Tibial nerve (tissue), 4 donors: Measurements from ENCODE around the gene IFNA17. TPM values are rescaled to one million over a fixed set of nuclear protein-coding genes. Genes with fewer than 3 reads are reported as not detected.
"Not testable (repeated sequence)": the region's sequence is repeated elsewhere in the genome, so short reads cannot be mapped to it uniquely, and the experiment has no call there.

Experiments
- DNase-seq, 2 donors: peaks; one replicate each; pipeline ENCODE4 v3.0.0-alpha.2; 2019; ENCODE audit warnings: low spot score in 2 of 2
- H3K27ac ChIP-seq, 4 donors: fragments of 200-600 bp; sonication (generic) in 3 of 4; one replicate each; pipeline ENCODE4 v1.5.1; 2017 to 2019; ENCODE audit warnings: mild to moderate bottlenecking in 1 of 4
- H3K27me3 ChIP-seq, 2 donors: fragments of 200-600 bp; sonication (generic) in 1 of 2; one replicate each; pipeline versions ENCODE4 v1.5.1 to v1.6.0; 2017 to 2019
- H3K36me3 ChIP-seq, 3 donors: fragments of 200-600 bp; sonication (generic); one replicate each; pipeline ENCODE4 v1.5.1; 2018 to 2019
- H3K4me1 ChIP-seq, 4 donors: fragments of 200-600 bp; sonication (generic) in 3 of 4; one replicate each; pipeline ENCODE4 v1.5.1; 2017 to 2019
- H3K4me3 ChIP-seq, 4 donors: fragments of 200-600 bp; sonication (generic) in 3 of 4; one replicate each; pipeline ENCODE4 v1.5.1; 2017 to 2019; ENCODE audit warnings: mild to moderate bottlenecking in 1 of 4, moderate library complexity in 1 of 4
- H3K9me3 ChIP-seq, 4 donors: fragments of 200-600 bp; sonication (generic) in 3 of 4; one replicate each; pipeline ENCODE4 v1.5.1; 2017 to 2019
- WGBS, 2 donors: methylation state at CpG; one replicate each; pipeline ENCODE4 v1.1.5; 2018; 5-methylcytosine and 5-hydroxymethylcytosine counted together
- total RNA-seq, 4 donors: library from RNA; depleted of rRNA; stranded (reverse); fragments of >200 nt; gene quantifications; one replicate each; pipeline ENCODE4 v1.1.0, GENCODE V29; 2016
- TF ChIP-seq, protein P1 (sequence below), 5 experiments: fragments of 200-600 bp in 3 of 5; fragments of 450-650 bp in 2 of 5; sonication (generic) in 3 of 5; IDR thresholded peaks; one replicate each; pipeline ENCODE4 v1.5.1; 2016 to 2019; ENCODE audit warnings: antibody characterized with exemption in 5 of 5, mild to moderate bottlenecking in 3 of 5, moderate library complexity in 2 of 5

Gene IFNA17
- total RNA-seq, 4 donors from 2014 or later, result not detected

DNA sequence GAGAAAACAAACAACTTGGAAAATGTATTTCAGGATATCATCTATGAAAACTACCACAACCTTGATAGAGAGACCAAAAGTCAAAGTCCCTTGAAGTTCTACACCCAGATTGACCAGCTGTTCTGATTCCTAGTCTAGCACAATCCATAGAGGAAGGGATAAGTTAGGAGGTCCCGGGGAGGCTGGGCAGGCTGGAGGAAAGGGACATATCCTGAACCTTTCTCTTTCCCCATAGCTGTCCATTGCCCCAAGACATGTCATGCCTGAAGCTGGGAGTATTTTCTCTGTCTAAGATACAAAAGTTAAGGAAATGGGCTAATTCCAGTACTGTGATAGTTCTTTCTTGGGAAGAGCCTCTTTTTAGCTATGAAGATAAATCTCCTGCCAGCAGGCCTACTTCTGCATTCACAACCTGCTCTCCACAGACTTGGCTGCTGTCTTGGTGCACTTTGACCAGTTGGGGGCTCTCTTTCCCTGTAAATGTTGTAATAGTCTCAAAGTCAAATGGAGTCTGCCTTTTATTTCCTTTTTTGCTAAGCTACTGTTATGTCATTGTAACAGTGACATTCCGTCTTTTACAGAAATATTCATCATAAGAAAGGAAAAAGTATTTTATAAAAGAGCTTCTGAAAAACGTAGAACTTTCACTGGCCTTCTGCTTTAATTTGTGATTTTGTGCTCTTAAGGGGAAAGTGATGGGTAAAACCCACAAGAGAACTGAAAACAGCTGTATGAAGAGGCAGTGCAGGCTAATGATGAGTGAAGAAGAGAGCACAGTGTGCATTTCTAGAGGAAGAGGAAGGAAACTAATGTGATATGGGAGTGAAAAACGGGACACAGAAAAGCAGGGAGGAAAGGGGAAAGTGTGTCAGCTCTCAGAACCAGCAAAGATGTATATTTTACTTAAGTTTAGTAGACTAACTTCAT lies 44.9 kb downstream of the IFNA17 start:
- H3K9me3 ChIP-seq, H3K4me1 ChIP-seq, H3K27ac ChIP-seq, H3K27me3 ChIP-seq, H3K36me3 ChIP-seq, H3K4me3 ChIP-seq: not testable (repeated sequence)
- DNase-seq, result peak in 1 of 2 donors; percentile 18
- TF ChIP-seq, protein P1, sequence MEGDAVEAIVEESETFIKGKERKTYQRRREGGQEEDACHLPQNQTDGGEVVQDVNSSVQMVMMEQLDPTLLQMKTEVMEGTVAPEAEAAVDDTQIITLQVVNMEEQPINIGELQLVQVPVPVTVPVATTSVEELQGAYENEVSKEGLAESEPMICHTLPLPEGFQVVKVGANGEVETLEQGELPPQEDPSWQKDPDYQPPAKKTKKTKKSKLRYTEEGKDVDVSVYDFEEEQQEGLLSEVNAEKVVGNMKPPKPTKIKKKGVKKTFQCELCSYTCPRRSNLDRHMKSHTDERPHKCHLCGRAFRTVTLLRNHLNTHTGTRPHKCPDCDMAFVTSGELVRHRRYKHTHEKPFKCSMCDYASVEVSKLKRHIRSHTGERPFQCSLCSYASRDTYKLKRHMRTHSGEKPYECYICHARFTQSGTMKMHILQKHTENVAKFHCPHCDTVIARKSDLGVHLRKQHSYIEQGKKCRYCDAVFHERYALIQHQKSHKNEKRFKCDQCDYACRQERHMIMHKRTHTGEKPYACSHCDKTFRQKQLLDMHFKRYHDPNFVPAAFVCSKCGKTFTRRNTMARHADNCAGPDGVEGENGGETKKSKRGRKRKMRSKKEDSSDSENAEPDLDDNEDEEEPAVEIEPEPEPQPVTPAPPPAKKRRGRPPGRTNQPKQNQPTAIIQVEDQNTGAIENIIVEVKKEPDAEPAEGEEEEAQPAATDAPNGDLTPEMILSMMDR (IDR thresholded peaks at IDR 0.05), result peak in 2 of 5 experiments; percentile 12 to 18
- WGBS, 2 donors, result 33 to 43% methylated on average over 4 of the region's 4 CpGs

Other genes with a start within 250 kb of the IFNA17 start
- 1 to 10 TPM; 3.3 to 4.4 (median 3.9) TPM for gene HACD4, start 196.6 kb downstream of the IFNA17 start, total RNA-seq
- gene IFNB1, start 150.3 kb downstream of the IFNA17 start, total RNA-seq, result not detected
- not detected for gene IFNW1, start 86.4 kb downstream of the IFNA17 start, total RNA-seq
- not detected for gene IFNA21, start 61.6 kb downstream of the IFNA17 start, total RNA-seq
- gene IFNA4, start 40.6 kb downstream of the IFNA17 start, total RNA-seq, result not detected
- not detected for gene IFNA7, start 26.0 kb downstream of the IFNA17 start, total RNA-seq
- not detected for gene IFNA10, start 21.1 kb downstream of the IFNA17 start, total RNA-seq
- gene IFNA16, start 10.9 kb downstream of the IFNA17 start, total RNA-seq, result not detected
- gene IFNA14, start 11.8 kb upstream of the IFNA17 start, total RNA-seq, result not detected
- gene IFNA5, start 77.1 kb upstream of the IFNA17 start, total RNA-seq, result under 1 TPM in 1 of 4 donors, not detected in 3; 0.90 TPM
- gene KLHL9, start 107.2 kb upstream of the IFNA17 start, total RNA-seq, result 10 to 100 TPM; 19.8 to 30.2 (median 25.7) TPM
- not detected for gene IFNA6, start 122.7 kb upstream of the IFNA17 start, total RNA-seq
- gene IFNA13, start 139.8 kb upstream of the IFNA17 start, total RNA-seq, result not detected
- not detected for gene IFNA2, start 157.2 kb upstream of the IFNA17 start, total RNA-seq
- not detected for gene IFNA8, start 180.9 kb upstream of the IFNA17 start, total RNA-seq
- gene IFNA1, start 212.2 kb upstream of the IFNA17 start, total RNA-seq, result not detected